ENCODE data around the gene LNPEP. TPM values are rescaled to one million over a fixed set of nuclear protein-coding genes. Genes with fewer than 3 reads are reported as not detected.

The LNPEP gene
- total and polyA plus RNA-seq, 10 of the 15 experiments (the other 5 are each of a cell fraction or from before 2014, with no cell fraction given): 5.6 to 54.9 (median 25.0) TPM

GRCh38 chr5:97056263-97056662 is 120.4 kb downstream of the LNPEP start:
- SMC1A ChIA-PET (ENCODE audit: uncharacterized antibody, unreplicated experiment): interaction anchor here (0.5 kb wide), 1 partner anchor 125 kb away, joined by 3 read pairs; no protein-coding TSS in a partner anchor
- 85% methylated on average over 1 of the region's 1 CpG for WGBS (ENCODE audit: insufficient coverage, insufficient replicate concordance, low lambda C conversion rate, missing lambda C conversion rate)
- no peaks in the 10 kb centered on the region for H3K4me1 ChIP-seq (ENCODE audit: control insufficient read depth, insufficient read depth, low read length)
- H3K4me3 ChIP-seq: no peak overlapping the region
- TF ChIP-seq SUZ12 (IDR thresholded peaks at IDR 0.05; ENCODE audit: unreplicated experiment) (no peak), ZNF24 (IDR thresholded peaks at IDR 0.05) (no peak), USF2 (IDR thresholded peaks at IDR 0.05; ENCODE audit: borderline replicate concordance, low read depth, low read length) (no peak), TAF1 (IDR thresholded peaks at IDR 0.05; ENCODE audit: borderline replicate concordance, low read depth, low read length) (no peak), SRF (IDR thresholded peaks at IDR 0.05; ENCODE audit: low read depth in 2 of 2, low read length in 2 of 2) (no peak), BMI1 (IDR thresholded peaks at IDR 0.05; ENCODE audit: borderline replicate concordance) (no peak), GABPA (IDR thresholded peaks at IDR 0.05; ENCODE audit: low read depth) (no peak), ASH2L (IDR thresholded peaks at IDR 0.05; ENCODE audit: borderline replicate concordance, low read depth) (no peak), SMAD1 (IDR thresholded peaks at IDR 0.05; ENCODE audit: low read depth, partially characterized antibody) (no peak), FOXM1 (IDR thresholded peaks at IDR 0.05; ENCODE audit: low read depth, low read length) (no peak), SPI1 (IDR thresholded peaks at IDR 0.05; ENCODE audit: borderline replicate concordance, insufficient read depth, low read depth, low read length) (no peak), MLLT1 (IDR thresholded peaks at IDR 0.05) (no peak), E2F4 (IDR thresholded peaks at IDR 0.05; ENCODE audit: low read depth, low read length) (no peak), CHD2 (IDR thresholded peaks at IDR 0.05; ENCODE audit: borderline replicate concordance, low read depth, low read length) (no peak), SREBF1 (IDR thresholded peaks at IDR 0.05; ENCODE audit: low read length) (no peak), JUND (IDR thresholded peaks at IDR 0.05; ENCODE audit: low read depth, low read length) (no peak), KDM1A (IDR thresholded peaks at IDR 0.05; ENCODE audit: borderline replicate concordance) (no peak), ZBTB33 (IDR thresholded peaks at IDR 0.05) (no peak), PKNOX1 (IDR thresholded peaks at IDR 0.05) (no peak), KLF5 (IDR thresholded peaks at IDR 0.05; ENCODE audit: partially characterized antibody) (no peak)
- in situ Hi-C loops (cut with MboI) (no loop called here), intact Hi-C loops (cut with micrococcal nuclease; ENCODE audit: unreplicated experiment) (no loop called here)
- no peaks in the 10 kb centered on the region for H3K79me2 ChIP-seq (ENCODE audit: control insufficient read depth, insufficient read depth, low read length)
- DNase-seq (ENCODE audit: low read depth, low spot score) (no peak), FAIRE-seq (no peak), ATAC-seq (no peak)
- no peak overlapping the region for H3K4me2 ChIP-seq (ENCODE audit: control insufficient read depth, insufficient read depth)
- no peak overlapping the region for H3K27ac ChIP-seq (ENCODE audit: control insufficient read depth, insufficient read depth)
- H3K36me3 ChIP-seq (ENCODE audit: control insufficient read depth in 2 of 2, insufficient read depth in 2 of 2, low read length in 1 of 2): no peaks in the 10 kb centered on the region
- H4K20me1 ChIP-seq (ENCODE audit: control insufficient read depth, insufficient read depth): no peaks in the 10 kb centered on the region
- H3K27me3 ChIP-seq (replicated peaks in 1 of 2; ENCODE audit: control insufficient read depth in 2 of 2, insufficient read depth in 2 of 2, low read length in 1 of 2): no peaks in the 10 kb centered on the region; a peak in 1 of 4 replicates
- no peak overlapping the region for H2AFZ ChIP-seq (ENCODE audit: control insufficient read depth, low read depth, low read length)
- CTCF ChIA-PET: no interaction called here
- POLR2A ChIA-PET: no interaction called here
- H3K9ac ChIP-seq (ENCODE audit: control insufficient read depth, insufficient read depth, low read length): no peak overlapping the region
- no peaks in the 10 kb centered on the region for H3K9me3 ChIP-seq (replicated peaks; ENCODE audit: control insufficient read depth, insufficient read depth, low read length)
- RAD21 ChIA-PET (ENCODE audit: unreplicated experiment): no interaction called here
- BruUV-seq (replicated peaks): no TSS peak

Data from GM12878 (cell line).